ENCODE measurements around the gene CRYGB. TPM values are rescaled to one million over a fixed set of nuclear protein-coding genes. Genes with fewer than 3 reads are reported as not detected.
"Not testable (repeated sequence)": the region's sequence is repeated elsewhere in the genome, so short reads cannot be mapped to it uniquely, and the experiment has no call there.

Gene CRYGB
- polyA plus RNA-seq, 3 donors = not detected

- WGBS (ENCODE audit: insufficient coverage) = no CpG with 5 or more reads among the region's 1 CpG
- Histone ChIP-seq H2AFZ (ENCODE audit: insufficient read depth, low read depth, low read length, poor library complexity, severe bottlenecking) (no peak overlapping the region), H4K20me1 (ENCODE audit: insufficient read depth, low read length) (no peaks in the 10 kb centered on the region), H3K4me1 (ENCODE audit: control insufficient read depth in 1 of 2, insufficient read depth in 2 of 2, low read length in 2 of 2) (peaks cover 4 to 11% of the 10 kb centered on the region in 2 donors), H3K79me2 (ENCODE audit: insufficient read depth, low read length) (no peaks in the 10 kb centered on the region), H3K36me3 (replicated peaks in 1 of 2; ENCODE audit: control insufficient read depth in 1 of 2, insufficient read depth in 2 of 2, low read length in 2 of 2) (no peaks in the 10 kb centered on the region), H3K9me3 (replicated peaks in 1 of 2; ENCODE audit: control insufficient read depth in 1 of 2, insufficient read depth in 1 of 2, low read length in 2 of 2) (no peaks in the 10 kb centered on the region), H3K4me2 (replicated peaks; ENCODE audit: extremely low read depth, low read length, poor library complexity, severe bottlenecking) (no peak overlapping the region), H3K27ac (ENCODE audit: low read depth in 1 of 2, low read length in 2 of 2) (no peak overlapping the region), H3K4me3 (replicated peaks in 1 of 3; ENCODE audit: low read depth in 2 of 3, low read length in 3 of 3) (no peak overlapping the region), H3K9ac (ENCODE audit: insufficient read depth, low read length, poor library complexity, severe bottlenecking) (no peak overlapping the region), H3K27me3 (ENCODE audit: control insufficient read depth in 2 of 2, insufficient read depth in 2 of 2, low read length in 2 of 2) (peaks cover 2 to 3% of the 10 kb centered on the region in 2 donors)
- intact Hi-C loops (cut with micrococcal nuclease) = no loop called here
- TF ChIP-seq CTCF (IDR thresholded peaks at IDR 0.05) = no peak
- Mint-ChIP-seq H3K9me3 (peaks cover 0 to 2% (median 0%) of the 10 kb centered on the region in 7 donors), H3K27me3 (ENCODE audit: low read depth in 3 of 3) (peaks cover 4 to 19% (median 13%) of the 10 kb centered on the region in 3 donors), H3K4me3 (no peak overlapping the region), H3K36me3 (peaks cover 0 to 1% of the 10 kb centered on the region in 2 donors), H3K4me1 (peaks cover 19% of the 10 kb centered on the region), H3K27ac (no peak overlapping the region)
- DNase-seq = no peak
Measured at GRCh38 chr2:208122248-208122647, 23.7 kb downstream of the CRYGB start.

GRCh38 chr2:208118918-208119317 is 27.0 kb downstream of the CRYGB start:
- no peak for DNase-seq
- Histone ChIP-seq H3K4me2 (replicated peaks; ENCODE audit: extremely low read depth, low read length, poor library complexity, severe bottlenecking) (no peak overlapping the region), H3K27me3 (ENCODE audit: control insufficient read depth in 2 of 2, insufficient read depth in 2 of 2, low read length in 2 of 2) (no peaks in the 10 kb centered on the region), H3K79me2 (ENCODE audit: insufficient read depth, low read length) (no peaks in the 10 kb centered on the region), H3K4me1 (ENCODE audit: control insufficient read depth in 1 of 2, insufficient read depth in 2 of 2, low read length in 2 of 2) (peaks cover 0 to 1% of the 10 kb centered on the region in 2 donors), H3K4me3 (replicated peaks in 1 of 3; ENCODE audit: low read depth in 2 of 3, low read length in 3 of 3) (no peak overlapping the region), H3K9ac (ENCODE audit: insufficient read depth, low read length, poor library complexity, severe bottlenecking) (no peak overlapping the region), H2AFZ (ENCODE audit: insufficient read depth, low read depth, low read length, poor library complexity, severe bottlenecking) (no peak overlapping the region), H3K9me3 (replicated peaks in 1 of 2; ENCODE audit: control insufficient read depth in 1 of 2, insufficient read depth in 1 of 2, low read length in 2 of 2) (no peaks in the 10 kb centered on the region), H3K36me3 (replicated peaks in 1 of 2; ENCODE audit: control insufficient read depth in 1 of 2, insufficient read depth in 2 of 2, low read length in 2 of 2) (no peaks in the 10 kb centered on the region), H3K27ac (ENCODE audit: low read depth in 1 of 2, low read length in 2 of 2) (no peak overlapping the region), H4K20me1 (ENCODE audit: insufficient read depth, low read length) (no peaks in the 10 kb centered on the region)
- H3K27me3 Mint-ChIP-seq (ENCODE audit: low read depth in 3 of 3) = peaks cover 0 to 5% (median 4%) of the 10 kb centered on the region in 3 donors
- no peaks in the 10 kb centered on the region for H3K36me3 Mint-ChIP-seq
- WGBS (ENCODE audit: insufficient coverage) = no CpG with 5 or more reads among the region's 3 CpGs
- no peak overlapping the region for H3K27ac Mint-ChIP-seq
- intact Hi-C loops (cut with micrococcal nuclease) = no loop called here
- H3K4me3 Mint-ChIP-seq = no peak overlapping the region
- TF ChIP-seq CTCF (IDR thresholded peaks at IDR 0.05) = no peak
- H3K4me1 Mint-ChIP-seq = peaks cover 3% of the 10 kb centered on the region
- peaks cover 0 to 2% (median 0%) of the 10 kb centered on the region in 7 donors for H3K9me3 Mint-ChIP-seq

GRCh38 chr2:208117390-208117789 is 28.6 kb downstream of the CRYGB start:
- H3K4me3 Mint-ChIP-seq; H3K36me3 Mint-ChIP-seq; H2AFZ ChIP-seq (ENCODE audit: insufficient read depth, low read depth, low read length, poor library complexity, severe bottlenecking); H3K79me2 ChIP-seq (ENCODE audit: insufficient read depth, low read length); H3K4me1 Mint-ChIP-seq; H4K20me1 ChIP-seq (ENCODE audit: insufficient read depth, low read length); intact Hi-C loops (cut with micrococcal nuclease); H3K27ac Mint-ChIP-seq; H3K4me2 ChIP-seq (replicated peaks; ENCODE audit: extremely low read depth, low read length, poor library complexity, severe bottlenecking); H3K4me3 ChIP-seq (replicated peaks in 1 of 3; ENCODE audit: low read depth in 2 of 3, low read length in 3 of 3); H3K4me1 ChIP-seq (ENCODE audit: control insufficient read depth in 1 of 2, insufficient read depth in 2 of 2, low read length in 2 of 2); H3K9me3 ChIP-seq (replicated peaks in 1 of 2; ENCODE audit: control insufficient read depth in 1 of 2, insufficient read depth in 1 of 2, low read length in 2 of 2); H3K9ac ChIP-seq (ENCODE audit: insufficient read depth, low read length, poor library complexity, severe bottlenecking); H3K9me3 Mint-ChIP-seq; H3K36me3 ChIP-seq (replicated peaks in 1 of 2; ENCODE audit: control insufficient read depth in 1 of 2, insufficient read depth in 2 of 2, low read length in 2 of 2); DNase-seq; H3K27me3 Mint-ChIP-seq (ENCODE audit: low read depth in 3 of 3); H3K27ac ChIP-seq (ENCODE audit: low read depth in 1 of 2, low read length in 2 of 2); H3K27me3 ChIP-seq (ENCODE audit: control insufficient read depth in 2 of 2, insufficient read depth in 2 of 2, low read length in 2 of 2): not testable (repeated sequence)
- whole genome bisulfite sequencing (ENCODE audit: insufficient coverage) = 100% methylated on average over 2 of the region's 11 CpGs

All from CD14-positive monocyte (primary cell).